ENCODE results near the gene CCNB1IP1.
"Not testable (repeated sequence)": the region's sequence is repeated elsewhere in the genome, so short reads cannot be mapped to it uniquely, and the experiment has no call there.

CCNB1IP1 gene

GRCh38 chr14:20331053-20331613 lies 1.9 kb downstream of the CCNB1IP1 start:
- no peak for DNase-seq

DNA sequence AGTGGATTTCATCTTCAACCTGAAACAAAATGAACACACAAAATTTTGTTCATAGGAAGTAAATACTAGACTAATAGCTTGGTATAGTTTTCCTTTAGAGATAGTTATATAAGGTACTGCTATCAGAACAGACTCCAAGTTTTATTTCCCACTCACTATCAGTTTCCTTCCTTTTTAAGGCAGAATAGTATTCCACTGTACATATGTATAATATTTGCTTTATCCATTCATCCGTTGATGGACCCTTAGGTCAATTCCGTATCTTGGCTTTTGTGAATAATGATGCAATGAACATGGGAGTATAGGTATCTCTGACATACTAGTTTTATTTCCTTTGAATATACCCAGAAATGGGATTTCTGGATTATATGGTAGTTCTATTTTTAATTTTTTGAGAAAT lies 3.7 kb downstream of the CCNB1IP1 start:
- DNase-seq = no peak

GRCh38 chr14:20328705-20329104 lies 4.4 kb downstream of the CCNB1IP1 start:
- DNase-seq = no peak

GRCh38 chr14:20327005-20327869 lies 5.8 kb downstream of the CCNB1IP1 start:
- peak; percentile 69 for DNase-seq

DNA sequence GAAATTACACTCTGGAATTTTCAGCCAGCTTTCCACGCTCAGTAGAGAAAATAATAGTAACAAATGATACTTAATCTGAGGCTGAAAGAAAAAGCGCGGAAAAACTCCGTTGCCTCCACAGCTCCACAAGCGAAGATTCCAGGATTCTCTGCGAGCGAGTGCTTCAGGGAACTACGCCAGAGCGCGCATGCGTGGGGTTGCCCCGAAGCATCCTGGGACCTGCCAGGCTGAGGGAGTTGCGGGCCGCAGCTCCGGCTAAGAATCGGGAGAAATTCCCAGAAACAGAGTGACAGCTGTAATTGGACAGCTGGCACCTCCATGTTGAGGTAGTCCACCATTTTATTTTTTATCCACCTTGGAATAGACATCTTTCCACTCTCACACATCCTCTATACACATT lies 15.4 kb downstream of the CCNB1IP1 start:
- DNase-seq = no peak

- DNase-seq = no peak
Observed at GRCh38 chr14:20314026-20314425, 19.1 kb downstream of the CCNB1IP1 start.

DNA sequence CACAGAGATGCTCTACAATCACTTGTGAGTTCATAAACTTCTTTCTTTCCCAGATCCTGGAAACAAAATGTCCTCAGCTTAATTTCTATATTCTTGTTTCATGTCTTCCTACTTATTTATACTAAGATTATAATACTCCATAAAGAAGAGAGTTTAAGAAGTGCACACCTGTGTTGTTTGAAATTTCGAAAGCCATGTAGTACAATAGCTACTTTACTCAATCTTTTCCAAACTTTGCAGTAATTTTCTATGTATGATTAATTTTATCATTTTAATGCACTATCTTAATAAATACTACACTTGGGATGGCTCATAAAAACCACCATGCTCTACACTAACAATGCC lies 27.0 kb downstream of the CCNB1IP1 start:
- DNase-seq = no peak

GRCh38 chr14:20305265-20306078 lies 27.6 kb downstream of the CCNB1IP1 start, which contains the start of gene TTC5:
TSS of gene TTC5 (minus strand) at chr14:20305951. CDS start at chr14:20305937, 14 bp downstream.
- peak; percentile 84 for DNase-seq

DNA sequence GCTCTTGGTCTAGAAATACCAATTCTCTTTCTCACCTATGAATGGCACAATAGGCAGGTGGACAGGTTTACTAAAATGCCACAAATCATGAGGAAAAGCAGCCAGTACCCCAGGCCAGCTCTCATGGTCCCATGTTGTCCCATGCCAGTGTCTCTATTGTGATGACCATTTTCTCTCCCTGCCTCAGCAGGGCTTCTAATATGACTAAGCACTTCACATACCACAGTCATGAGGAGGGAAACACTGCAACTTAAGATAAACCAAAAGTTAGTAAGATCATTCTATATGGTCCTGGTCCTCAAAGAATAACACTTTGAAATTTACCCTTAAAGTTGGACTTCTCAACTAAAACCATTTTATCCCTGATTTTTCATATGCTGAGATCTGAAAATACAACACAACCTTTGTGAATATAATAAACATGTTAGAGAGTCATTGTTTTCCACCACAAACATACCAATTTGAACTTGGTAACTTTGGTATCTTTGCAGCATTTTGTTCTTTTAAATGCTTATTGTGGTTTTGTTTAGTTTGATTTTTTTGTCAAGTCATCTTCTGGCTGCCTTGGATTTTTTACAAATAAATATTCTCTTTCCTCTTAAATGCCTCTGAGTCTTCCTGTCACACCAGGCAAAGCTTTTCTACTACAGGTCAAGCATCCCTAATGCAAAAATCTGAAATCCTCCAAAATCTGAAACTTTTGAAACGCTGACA lies 30.9 kb downstream of the CCNB1IP1 start:
- DNase-seq = peak; percentile 49

GRCh38 chr14:20295067-20295466 lies 38.0 kb downstream of the CCNB1IP1 start:
- no peak for DNase-seq

DNA sequence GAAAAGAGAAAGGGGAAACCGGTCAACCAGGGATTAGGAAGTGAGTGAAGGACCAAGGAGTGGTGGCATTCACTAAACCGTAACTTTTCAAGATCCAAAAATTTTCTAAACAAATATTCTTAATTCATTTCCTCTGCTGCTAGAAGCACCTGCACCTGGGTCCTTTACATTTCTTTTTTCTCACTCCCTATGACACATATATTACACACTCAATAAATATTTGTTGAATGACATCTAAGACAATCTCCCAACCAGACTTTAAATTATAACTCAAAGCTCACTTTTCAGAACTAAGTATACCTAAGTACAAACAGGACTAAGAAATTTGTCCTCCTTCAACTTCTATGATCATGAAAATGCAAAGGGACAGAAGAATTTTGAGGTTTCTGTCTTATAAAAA lies 38.4 kb downstream of the CCNB1IP1 start:
- no peak for DNase-seq

DNA sequence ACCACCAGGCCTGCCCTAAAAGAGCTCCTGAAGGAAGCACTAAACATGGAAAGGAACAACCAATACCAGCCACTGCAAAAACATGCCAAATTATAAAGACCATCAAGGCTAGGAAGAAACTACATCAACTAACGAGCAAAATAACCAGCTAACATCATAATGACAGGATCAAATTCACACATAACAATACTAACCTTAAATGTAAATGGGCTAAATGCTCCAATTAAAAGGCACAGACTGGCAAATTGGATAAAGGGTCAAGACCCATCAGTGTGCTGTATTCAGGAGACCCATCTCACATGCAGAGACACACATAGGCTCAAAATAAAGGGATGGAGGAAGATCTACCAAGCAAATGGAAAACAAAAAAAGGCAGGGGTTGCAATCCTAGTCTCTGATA lies 51.1 kb downstream of the CCNB1IP1 start:
- not testable (repeated sequence) for DNase-seq

GRCh38 chr14:20280265-20280664 lies 52.8 kb downstream of the CCNB1IP1 start:
- not testable (repeated sequence) for DNase-seq

DNA sequence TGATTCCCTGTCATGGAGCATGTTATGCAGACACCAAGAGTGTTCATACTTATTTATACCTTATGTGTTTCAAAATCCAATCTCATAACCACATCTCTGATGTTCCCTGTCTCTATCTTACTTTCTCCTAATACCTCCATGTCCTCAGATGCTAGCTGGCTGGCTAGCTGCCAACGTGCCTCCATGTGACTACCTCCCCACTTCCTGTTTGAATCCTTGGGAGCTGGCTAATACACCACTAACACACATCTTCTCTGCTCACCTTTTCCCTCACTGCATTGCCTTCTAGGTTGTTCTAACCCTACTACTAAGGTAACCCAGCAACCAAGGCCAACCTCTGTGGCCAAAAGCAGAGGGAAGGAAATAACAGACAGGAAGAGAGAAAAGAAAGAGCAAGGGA lies 54.7 kb downstream of the CCNB1IP1 start:
- DNase-seq = peak; percentile 26

DNA sequence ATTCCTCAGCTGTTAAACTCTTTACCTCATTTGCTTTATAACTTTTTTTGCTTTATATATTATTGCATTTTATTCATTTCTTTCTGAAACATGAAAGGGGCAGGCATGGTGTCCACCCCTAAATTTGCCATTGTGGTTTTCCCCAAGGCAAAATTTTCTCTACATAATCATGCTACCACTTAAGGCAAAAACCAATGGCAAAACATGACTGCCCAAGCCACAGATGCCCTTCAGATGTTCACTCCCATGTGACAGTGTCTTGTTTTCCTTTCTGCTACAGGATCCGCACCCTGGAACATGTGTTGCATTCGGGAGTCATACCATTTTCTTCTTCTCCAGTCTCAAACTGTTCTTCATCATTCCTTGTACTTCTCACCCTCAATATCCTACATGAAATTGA lies 55.7 kb downstream of the CCNB1IP1 start:
- DNase-seq = no peak

GRCh38 chr14:20274062-20274461 lies 59.0 kb downstream of the CCNB1IP1 start:
- no peak for DNase-seq

DNA sequence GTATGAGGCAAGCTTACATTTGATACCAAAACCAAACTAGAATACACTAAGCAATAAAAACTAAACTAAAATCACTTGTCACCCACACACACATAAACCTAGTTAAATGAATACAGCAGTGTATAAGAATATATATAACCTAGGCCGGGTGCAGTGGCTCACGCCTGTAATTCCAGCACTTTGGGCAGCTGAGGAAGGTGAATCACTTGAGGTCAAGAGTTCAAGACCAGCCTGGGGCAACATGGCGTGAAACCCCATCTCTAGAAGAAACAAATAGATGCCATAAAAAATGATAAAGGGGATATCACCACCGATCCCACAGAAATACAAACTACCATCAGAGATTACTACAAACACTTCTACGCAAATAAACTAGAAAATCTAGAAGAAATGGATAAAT lies 68.7 kb downstream of the CCNB1IP1 start:
- DNase-seq = peak; percentile 54

- DNase-seq = peak; percentile 93
Observed at GRCh38 chr14:20262642-20263128, 70.4 kb downstream of the CCNB1IP1 start.
